Parathyroid adenoma (tissue), 2 donors: ENCODE results near the gene IKZF2.

ENCODE experiments used
- H2AFZ ChIP-seq: fragments of 300-600 bp; sonication (generic); one replicate; pipeline ENCODE4 v1.7.0; 2017; ENCODE audit warnings: antibody characterized with exemption, mild to moderate bottlenecking
- H3K27ac ChIP-seq: fragments of 300-600 bp; sonication (generic); one replicate; pipeline ENCODE4 v1.7.0; 2017
- H3K27me3 ChIP-seq: fragments of 300-600 bp; sonication (generic); one replicate; pipeline ENCODE4 v1.7.0; 2017; ENCODE audit warnings: low read length; ENCODE audit not compliant: control insufficient read depth, insufficient read depth
- H3K36me3 ChIP-seq: fragments of 300-600 bp; sonication (generic); one replicate; pipeline ENCODE4 v1.7.0; 2017; ENCODE audit warnings: low read length; ENCODE audit not compliant: control insufficient read depth, insufficient read depth
- H3K4me1 ChIP-seq: fragments of 300-600 bp; sonication (generic); one replicate; pipeline ENCODE4 v1.7.0; 2017; ENCODE audit warnings: control low read depth
- H3K4me2 ChIP-seq: fragments of 300-600 bp; sonication (generic); one replicate; pipeline ENCODE4 v1.7.0; 2017; ENCODE audit warnings: low read length
- H3K4me3 ChIP-seq: fragments of 300-600 bp; sonication (generic); one replicate; pipeline ENCODE4 v1.7.0; 2017; ENCODE audit warnings: low read depth, low read length
- H3K79me2 ChIP-seq: fragments of 300-600 bp; sonication (generic); one replicate; pipeline ENCODE4 v1.7.0; 2017; ENCODE audit warnings: control low read depth
- H3K9ac ChIP-seq: fragments of 300-600 bp; sonication (generic); one replicate; pipeline ENCODE4 v1.7.0; 2017; ENCODE audit warnings: mild to moderate bottlenecking
- H3K9me3 ChIP-seq: fragments of 300-600 bp; sonication (generic); one replicate; pipeline ENCODE4 v1.7.0; 2017; ENCODE audit warnings: low read length; ENCODE audit not compliant: control insufficient read depth
- TF ChIP-seq, protein P1 (sequence below): fragments of 300-600 bp; sonication (generic); IDR thresholded peaks from one replicate; pipeline ENCODE4 v1.7.0; 2017; ENCODE audit warnings: antibody characterized with exemption, mild to moderate bottlenecking
- donor health status: primary hyperparathyroidism.

Gene IKZF2

GRCh38 chr2:213164263-213164662 is 12.9 kb upstream of the IKZF2 start:
- Histone ChIP-seq H3K9ac (no peak overlapping the region), H3K4me3 (no peak overlapping the region), H3K27ac (no peak overlapping the region), H3K4me2 (no peak overlapping the region), H3K79me2 (no peaks in the 10 kb centered on the region), H3K9me3 (no peaks in the 10 kb centered on the region), H3K4me1 (no peaks in the 10 kb centered on the region), H2AFZ (no peak overlapping the region), H3K36me3 (no peaks in the 10 kb centered on the region), H3K27me3 (no peaks in the 10 kb centered on the region)
- TF ChIP-seq, protein P1, sequence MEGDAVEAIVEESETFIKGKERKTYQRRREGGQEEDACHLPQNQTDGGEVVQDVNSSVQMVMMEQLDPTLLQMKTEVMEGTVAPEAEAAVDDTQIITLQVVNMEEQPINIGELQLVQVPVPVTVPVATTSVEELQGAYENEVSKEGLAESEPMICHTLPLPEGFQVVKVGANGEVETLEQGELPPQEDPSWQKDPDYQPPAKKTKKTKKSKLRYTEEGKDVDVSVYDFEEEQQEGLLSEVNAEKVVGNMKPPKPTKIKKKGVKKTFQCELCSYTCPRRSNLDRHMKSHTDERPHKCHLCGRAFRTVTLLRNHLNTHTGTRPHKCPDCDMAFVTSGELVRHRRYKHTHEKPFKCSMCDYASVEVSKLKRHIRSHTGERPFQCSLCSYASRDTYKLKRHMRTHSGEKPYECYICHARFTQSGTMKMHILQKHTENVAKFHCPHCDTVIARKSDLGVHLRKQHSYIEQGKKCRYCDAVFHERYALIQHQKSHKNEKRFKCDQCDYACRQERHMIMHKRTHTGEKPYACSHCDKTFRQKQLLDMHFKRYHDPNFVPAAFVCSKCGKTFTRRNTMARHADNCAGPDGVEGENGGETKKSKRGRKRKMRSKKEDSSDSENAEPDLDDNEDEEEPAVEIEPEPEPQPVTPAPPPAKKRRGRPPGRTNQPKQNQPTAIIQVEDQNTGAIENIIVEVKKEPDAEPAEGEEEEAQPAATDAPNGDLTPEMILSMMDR = no peak

GRCh38 chr2:213162516-213163118 is 11.2 kb upstream of the IKZF2 start:
- no peak overlapping the region for H2AFZ ChIP-seq

DNA sequence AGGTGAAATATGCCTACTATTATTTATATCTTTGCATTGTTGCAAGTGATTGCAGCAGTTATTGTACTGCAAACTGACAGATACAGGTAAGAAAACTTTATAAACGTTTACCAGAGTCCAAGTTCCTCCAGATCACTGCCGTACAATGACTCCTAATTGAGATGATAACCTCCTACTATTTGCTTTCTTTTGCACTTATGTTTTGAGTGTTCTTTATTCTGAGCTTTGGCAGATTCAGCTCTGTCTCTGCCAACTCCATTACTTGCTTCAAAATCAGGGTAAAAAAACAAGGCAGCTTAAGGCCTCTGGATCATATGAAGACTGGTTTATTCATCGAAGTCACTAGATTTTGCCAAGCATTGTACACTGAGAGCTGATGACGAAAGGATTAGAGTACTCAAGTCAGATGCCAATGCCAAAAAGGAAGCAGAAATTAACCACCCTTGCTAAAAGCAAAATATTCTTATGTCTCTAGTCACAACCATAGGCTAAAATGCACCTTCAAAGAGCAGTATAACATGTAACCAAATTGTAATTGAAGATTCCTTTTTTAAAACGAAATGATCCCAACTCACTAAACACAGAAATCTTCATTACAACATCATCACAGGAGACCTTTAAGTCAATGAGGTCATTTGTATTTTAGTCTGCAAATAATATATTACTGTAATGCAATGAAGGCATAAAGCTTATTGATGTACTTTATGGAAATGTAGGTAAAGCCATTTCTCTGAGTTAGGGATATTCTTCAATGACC is 10.5 kb upstream of the IKZF2 start:
- Histone ChIP-seq H3K36me3 (no peaks in the 10 kb centered on the region), H3K27ac (no peak overlapping the region), H3K79me2 (no peaks in the 10 kb centered on the region), H3K9ac (no peak overlapping the region), H3K4me2 (no peak overlapping the region), H3K4me3 (no peak overlapping the region), H3K9me3 (no peaks in the 10 kb centered on the region), H3K4me1 (peaks cover 2% of the 10 kb centered on the region), H3K27me3 (no peaks in the 10 kb centered on the region), H2AFZ (no peak overlapping the region)
- TF ChIP-seq, protein P1 = no peak

More at GRCh38 chr2:213162516-213163118, 11.2 kb upstream of the IKZF2 start:
- TF ChIP-seq, protein P1 = no peak
- Histone ChIP-seq H3K27ac (no peak overlapping the region), H3K4me2 (no peak overlapping the region), H3K27me3 (no peaks in the 10 kb centered on the region), H3K4me3 (no peak overlapping the region), H3K9me3 (no peaks in the 10 kb centered on the region), H3K79me2 (no peaks in the 10 kb centered on the region), H3K4me1 (peaks cover 2% of the 10 kb centered on the region), H3K36me3 (no peaks in the 10 kb centered on the region), H3K9ac (no peak overlapping the region)

GRCh38 chr2:213159768-213160167 is 8.4 kb upstream of the IKZF2 start:
- Histone ChIP-seq H3K36me3 (no peaks in the 10 kb centered on the region), H3K9me3 (no peaks in the 10 kb centered on the region), H3K9ac (no peak overlapping the region), H3K4me2 (no peak overlapping the region), H3K27ac (no peak overlapping the region), H3K79me2 (no peaks in the 10 kb centered on the region), H2AFZ (no peak overlapping the region), H3K27me3 (no peaks in the 10 kb centered on the region), H3K4me1 (peaks cover 2% of the 10 kb centered on the region), H3K4me3 (no peak overlapping the region)
- TF ChIP-seq, protein P1 = no peak
